GM10248 (cell line): ENCODE results near the gene SNAP47.
A peak's percentile ranks its signal among the peaks of the same experiment; 100 is the strongest.

Source experiments
- CTCF ChIA-PET: fragments of 300-600 bp; sonication (Branson Sonifier 250); formaldehyde crosslinking; extraction: SDS; loops from one replicate; lab custom pipeline; 2021; ENCODE audit warnings: antibody characterized with exemption; lab: Yijun Ruan, JAX
- POLR2A ChIA-PET: fragments of 350-650 bp; sonication (Branson Sonifier 250); formaldehyde crosslinking; extraction: SDS; loops from one replicate; lab custom pipeline; 2020; ENCODE audit warnings: antibody characterized with exemption; lab: Yijun Ruan, JAX
- DNase-seq: peaks from one replicate; pipeline ENCODE4 v3.0.0; 2012; ENCODE audit errors: extremely low spot score
- CTCF ChIP-seq: IDR thresholded peaks from 2 replicates; pipeline ENCODE4 v1.5.1; 2012; ENCODE audit warnings: mild to moderate bottlenecking, low read depth; ENCODE audit errors: extremely low read depth, missing control alignments, control extremely low read depth

The SNAP47 gene

GRCh38 chr1:227757781-227758180 lies 22.5 kb downstream of the SNAP47 start:
- no peak for DNase-seq
- CTCF ChIA-PET: interaction anchor here (2.5 to 2.7 kb wide), 2 partner anchors 14 to 27 kb away, joined by 9 to 10 read pairs; no protein-coding TSS in a partner anchor
- TF ChIP-seq CTCF: no peak
- POLR2A ChIA-PET: interaction anchor here (0.5 kb wide), 1 partner anchor 13 kb away, joined by 10 read pairs; no protein-coding TSS in a partner anchor

- CTCF ChIA-PET: interaction anchor here (0.7 to 2.7 kb wide), 5 partner anchors 9 to 373 kb away, joined by 3 to 10 read pairs (median 4); no protein-coding TSS in a partner anchor
- POLR2A ChIA-PET: no interaction called here
- TF ChIP-seq CTCF: no peak
These were observed 23.1 kb downstream of the SNAP47 start for GRCh38 chr1:227758366-227758765.

GRCh38 chr1:227759341-227760300 lies 24.4 kb downstream of the SNAP47 start:
- DNase-seq: no peak
- ChIA-PET POLR2A (no interaction called here), CTCF (interaction anchor here (1.2 to 4.3 kb wide), 7 partner anchors 15 to 372 kb away, joined by 3 to 27 read pairs (median 3); no protein-coding TSS in a partner anchor)
- TF ChIP-seq CTCF: no peak

More at GRCh38 chr1:227758366-227758765, 23.1 kb downstream of the SNAP47 start:
- peak; percentile 52 for DNase-seq

GRCh38 chr1:227760377-227760776 lies 25.1 kb downstream of the SNAP47 start:
- DNase-seq: no peak
- ChIA-PET POLR2A (no interaction called here), CTCF (interaction anchor here (1.2 to 4.3 kb wide), 5 partner anchors 14 to 218 kb away, joined by 3 to 27 read pairs (median 3); no protein-coding TSS in a partner anchor)
- no peak for TF ChIP-seq CTCF

GRCh38 chr1:227761621-227762230 lies 26.5 kb downstream of the SNAP47 start:
- CTCF ChIA-PET: interaction anchor here (0.8 to 4.3 kb wide), 15 partner anchors 9 to 405 kb away, joined by 3 to 27 read pairs (median 4); partner anchors contain the start of gene WNT9A
- no peak for TF ChIP-seq CTCF
- POLR2A ChIA-PET: no interaction called here
- no peak for DNase-seq

- ChIA-PET CTCF (interaction anchor here (0.8 to 4.3 kb wide), 14 partner anchors 9 to 404 kb away, joined by 3 to 27 read pairs (median 4); partner anchors contain the start of gene WNT9A), POLR2A (no interaction called here)
- TF ChIP-seq CTCF: peak; percentile 95
- DNase-seq: peak; percentile 91
These were observed 27.1 kb downstream of the SNAP47 start for GRCh38 chr1:227762231-227762911.
